ES-I3 (cell line): ENCODE data around the gene KNTC1.
"Not testable (repeated sequence)": the region's sequence is repeated elsewhere in the genome, so short reads cannot be mapped to it uniquely, and the experiment has no call there.

ENCODE experiments used
- H3K36me3 ChIP-seq: 2 replicates; pipeline ENCODE4 v1.6.1; 2013; ENCODE audit warnings: mild to moderate bottlenecking, low read length, control low read depth, moderate library complexity; ENCODE audit not compliant: insufficient read depth
- H3K4me1 ChIP-seq: 2 replicates; pipeline ENCODE4 v1.6.1; 2013; ENCODE audit warnings: mild to moderate bottlenecking, control low read depth, low read length; ENCODE audit not compliant: insufficient read depth
- H3K9ac ChIP-seq: 2 replicates; pipeline ENCODE4 v1.6.1; 2013; ENCODE audit warnings: low read depth, mild to moderate bottlenecking, low read length, moderate library complexity
- H3K9me3 ChIP-seq: 2 replicates; pipeline ENCODE4 v1.6.1; 2013; ENCODE audit warnings: mild to moderate bottlenecking, low read length, moderate library complexity; ENCODE audit not compliant: control insufficient read depth, insufficient read depth

KNTC1 gene

DNA sequence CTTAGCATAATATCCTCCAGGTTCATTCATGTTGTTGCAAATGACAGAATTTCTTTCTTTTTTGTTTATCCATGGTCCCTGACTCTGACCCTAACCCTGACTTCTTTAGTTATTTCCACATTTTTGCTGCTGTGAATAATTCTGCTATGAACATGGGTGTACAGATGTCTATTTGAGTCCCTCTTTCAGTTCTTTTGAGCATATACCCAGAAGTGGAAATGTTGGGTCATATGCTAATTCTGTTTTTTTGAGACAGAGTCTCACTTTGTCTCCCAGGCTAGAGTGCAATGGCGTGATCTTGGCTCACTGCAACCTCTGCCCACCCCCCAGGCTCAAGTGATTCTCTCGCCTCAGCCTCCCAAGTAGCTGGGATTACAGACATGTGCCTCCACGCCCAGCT is 33.1 kb downstream of the KNTC1 start:
- no peak overlapping the region for H3K9ac ChIP-seq
- peaks cover 4% of the 10 kb centered on the region; the same call in 1 of the 2 replicates for H3K36me3 ChIP-seq
- no peaks in the 10 kb centered on the region for H3K9me3 ChIP-seq
- no peaks in the 10 kb centered on the region for H3K4me1 ChIP-seq

DNA sequence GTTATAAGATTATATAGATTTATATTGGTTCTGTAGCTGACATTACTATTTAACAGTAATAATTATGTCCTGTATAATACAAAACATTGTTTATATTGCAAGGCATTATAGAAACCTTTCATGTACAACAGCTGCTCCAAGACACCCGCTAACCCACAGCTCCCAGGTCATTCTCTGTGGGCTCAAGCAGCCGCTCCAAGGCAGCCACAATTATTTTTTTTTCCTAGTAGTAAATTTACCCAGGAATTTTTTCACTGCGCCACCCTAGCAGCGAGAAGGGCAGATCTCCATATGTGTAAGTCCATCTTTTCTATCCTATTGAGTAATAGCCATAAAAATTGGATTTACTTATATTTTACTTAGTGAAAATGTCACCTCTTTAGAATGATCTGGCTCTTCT is 36.3 kb downstream of the KNTC1 start:
- peaks cover 7% of the 10 kb centered on the region for H3K36me3 ChIP-seq
- no peak overlapping the region for H3K9ac ChIP-seq
- no peaks in the 10 kb centered on the region for H3K9me3 ChIP-seq
- no peaks in the 10 kb centered on the region for H3K4me1 ChIP-seq

DNA sequence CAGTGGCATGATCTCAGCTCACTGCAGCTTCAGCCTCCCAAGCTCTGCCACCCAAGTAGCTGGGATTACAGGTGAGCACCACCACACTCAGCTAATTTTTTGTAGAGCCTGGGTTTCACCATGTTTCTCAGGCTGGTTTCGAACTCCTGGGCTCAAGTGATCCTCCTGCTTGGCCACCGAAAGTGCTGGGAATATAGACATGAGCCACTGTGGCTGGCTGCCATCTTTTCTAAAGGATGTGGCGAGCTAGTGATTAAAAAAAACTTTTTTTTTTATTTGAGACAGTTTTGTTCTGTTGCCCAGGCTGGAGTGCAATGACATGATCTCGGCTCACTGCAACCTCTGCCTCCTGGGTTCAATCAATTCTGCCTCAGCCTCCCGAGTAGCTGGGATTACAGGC is 39.8 kb downstream of the KNTC1 start:
- H3K4me1 ChIP-seq, H3K9ac ChIP-seq, H3K9me3 ChIP-seq: not testable (repeated sequence)
- peaks cover 12% of the 10 kb centered on the region for H3K36me3 ChIP-seq

DNA sequence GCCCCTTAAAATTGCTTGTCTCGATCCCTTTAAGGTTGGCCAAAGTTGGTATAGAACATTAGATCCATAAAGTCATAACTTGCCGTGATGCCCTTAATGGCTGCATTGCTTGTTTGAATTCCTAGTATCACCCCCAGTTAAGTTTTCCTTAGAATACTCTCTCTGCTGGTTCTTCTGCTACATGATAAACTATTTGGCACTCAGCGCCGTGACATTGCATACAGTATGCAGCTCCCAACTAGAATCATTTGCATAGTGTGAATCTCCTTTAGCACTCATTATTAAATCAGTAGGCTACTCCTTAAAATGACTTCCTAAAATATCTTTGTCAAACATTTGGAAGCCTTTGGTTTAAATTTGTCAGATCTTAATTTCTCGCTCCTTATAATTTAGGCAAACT is 42.2 kb downstream of the KNTC1 start:
- Histone ChIP-seq H3K9me3 (no peaks in the 10 kb centered on the region), H3K36me3 (peaks cover 19% of the 10 kb centered on the region), H3K4me1 (no peaks in the 10 kb centered on the region), H3K9ac (no peak overlapping the region)

DNA sequence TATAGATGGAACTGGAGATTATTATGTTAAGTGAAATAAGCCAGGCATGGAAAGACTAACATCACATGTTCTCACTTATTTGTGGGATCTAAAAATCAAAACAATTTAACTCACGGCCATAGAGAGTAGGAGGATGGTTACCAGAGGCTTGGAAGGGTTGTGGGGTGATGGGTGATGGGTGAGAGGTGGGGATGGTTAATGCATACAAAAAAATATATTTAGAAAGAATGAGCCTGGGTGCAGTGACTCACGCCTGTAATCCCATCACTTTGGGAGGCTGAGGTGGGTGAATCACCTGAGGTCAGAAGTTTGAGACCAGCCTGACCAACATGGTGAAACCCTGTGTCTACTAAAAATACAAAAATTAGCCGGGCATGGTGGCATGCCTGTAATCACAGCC is 43.0 kb downstream of the KNTC1 start:
- H3K9ac ChIP-seq, H3K4me1 ChIP-seq, H3K9me3 ChIP-seq: not testable (repeated sequence)
- H3K36me3 ChIP-seq = peaks cover 26% of the 10 kb centered on the region

DNA sequence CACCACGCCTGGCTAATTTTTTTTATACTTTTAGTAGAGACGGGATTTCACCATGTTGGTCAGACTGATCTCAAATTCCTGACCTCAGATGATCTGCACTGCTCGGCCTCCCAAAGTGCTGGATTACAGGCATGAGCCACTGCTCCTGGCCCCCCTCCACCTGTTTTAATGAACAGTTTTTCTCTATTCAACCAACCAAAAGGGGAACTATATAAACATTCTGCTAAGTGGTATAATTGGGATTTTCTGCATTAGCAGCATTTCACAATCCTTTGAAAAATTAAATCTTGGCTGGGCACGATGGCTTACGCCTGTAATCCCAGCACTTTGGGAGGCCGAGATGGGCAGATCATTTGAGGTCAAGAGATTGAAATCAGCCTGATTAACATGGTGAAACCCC is 44.8 kb downstream of the KNTC1 start:
- peaks cover 28% of the 10 kb centered on the region for H3K36me3 ChIP-seq

DNA sequence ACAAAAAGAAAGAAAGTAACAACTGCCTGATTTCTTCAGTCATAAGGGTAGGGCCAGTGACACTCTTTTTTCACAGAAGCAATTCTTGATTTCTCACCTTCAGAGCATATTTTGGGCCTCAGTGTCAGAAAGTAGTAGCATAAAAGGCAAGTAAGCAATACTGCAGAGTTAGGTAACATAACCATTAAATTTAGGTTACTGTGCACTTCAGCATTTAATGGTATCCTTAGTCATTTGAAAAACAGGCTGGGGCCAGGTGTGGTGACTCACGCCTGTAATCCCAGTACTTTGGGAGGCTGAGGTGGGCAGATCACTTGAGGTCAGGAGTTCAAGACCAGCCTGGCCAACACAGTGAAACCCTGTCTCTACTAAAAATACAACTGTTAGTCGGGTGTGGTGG is 56.2 kb downstream of the KNTC1 start:
- H3K9me3 ChIP-seq, H3K9ac ChIP-seq, H3K4me1 ChIP-seq: not testable (repeated sequence)
- peaks cover 30% of the 10 kb centered on the region for H3K36me3 ChIP-seq

More for the DNA sequence above, 44.8 kb downstream of the KNTC1 start:
- Histone ChIP-seq H3K4me1 (no peaks in the 10 kb centered on the region), H3K9me3 (no peaks in the 10 kb centered on the region), H3K9ac (no peak overlapping the region)

DNA sequence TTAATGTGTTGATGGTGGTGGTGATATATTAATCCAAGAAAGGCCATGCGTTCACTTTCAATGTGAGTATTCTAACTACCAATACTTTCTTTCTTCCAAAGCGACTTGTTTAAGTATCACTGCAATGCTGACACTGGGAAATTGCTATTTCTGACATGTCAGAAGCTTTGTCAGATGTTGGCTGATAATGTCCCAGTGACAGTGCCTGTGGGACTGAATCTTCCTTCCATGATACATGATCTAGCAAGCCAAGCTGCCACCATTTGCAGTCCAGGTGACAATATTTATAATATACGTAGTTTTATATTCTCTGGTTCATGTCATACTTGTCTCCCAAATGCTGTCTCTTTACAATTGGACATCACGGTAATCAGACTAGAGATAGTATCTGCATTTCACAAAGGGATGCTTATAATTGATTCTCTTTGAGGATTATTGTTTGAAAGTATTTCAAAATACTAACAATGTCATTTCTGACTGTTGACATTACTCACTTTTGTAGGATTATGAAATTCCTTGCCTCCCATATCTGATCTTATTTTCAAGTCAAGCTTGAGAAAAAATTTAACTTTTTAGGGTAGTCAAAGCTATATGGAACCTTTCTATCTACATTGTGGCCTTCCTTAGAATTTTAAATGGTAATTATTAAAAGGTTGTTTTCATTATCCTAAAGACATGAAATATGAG is 57.3 kb downstream of the KNTC1 start:
- peaks cover 30% of the 10 kb centered on the region for H3K36me3 ChIP-seq

DNA sequence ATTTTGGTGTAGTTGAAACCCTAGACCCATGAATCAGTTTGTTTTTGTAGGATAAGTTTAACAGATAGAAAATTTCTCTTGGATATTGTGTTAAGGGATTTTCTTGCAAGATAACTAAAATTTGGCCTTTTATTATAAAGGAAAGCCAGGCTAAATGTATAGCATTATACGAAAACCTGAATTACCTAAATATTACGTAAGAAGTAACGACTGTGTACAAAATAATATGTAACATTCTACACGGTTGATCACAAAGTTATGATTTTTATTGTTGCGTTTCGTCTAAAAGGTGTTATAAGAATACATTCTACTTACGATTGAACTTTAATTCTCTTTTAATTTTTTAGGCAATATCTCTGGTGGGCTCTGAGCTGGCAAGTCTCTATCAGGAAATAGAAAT is 63.9 kb downstream of the KNTC1 start:
- Histone ChIP-seq H3K9me3 (no peaks in the 10 kb centered on the region), H3K36me3 (peaks cover 11% of the 10 kb centered on the region; the same call in 1 of the 2 replicates), H3K4me1 (no peaks in the 10 kb centered on the region), H3K9ac (no peak overlapping the region)

More for the DNA sequence above, 57.3 kb downstream of the KNTC1 start:
- Histone ChIP-seq H3K9ac (no peak overlapping the region), H3K9me3 (no peaks in the 10 kb centered on the region), H3K4me1 (no peaks in the 10 kb centered on the region)

DNA sequence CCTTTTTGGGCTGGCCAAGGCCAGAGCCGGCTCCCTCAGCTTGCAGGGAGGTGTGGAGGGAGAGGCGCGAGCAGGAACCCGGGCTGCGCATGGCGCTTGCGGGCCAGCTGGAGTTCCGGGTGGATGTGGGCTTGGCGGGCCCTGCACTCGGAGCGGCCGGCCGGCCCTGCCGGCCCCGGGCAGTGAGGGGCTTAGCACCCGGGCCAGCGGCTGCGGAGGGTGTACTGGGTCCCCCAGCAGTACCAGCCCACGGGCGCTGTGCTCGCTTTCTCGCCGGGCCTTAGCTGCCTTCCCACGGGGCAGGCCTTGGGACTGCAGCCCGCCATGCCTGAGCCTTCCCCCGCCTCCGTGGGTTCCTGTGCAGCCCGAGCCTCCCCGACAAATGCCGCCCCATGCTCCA is 64.9 kb downstream of the KNTC1 start:
- not testable (repeated sequence) for H3K9ac ChIP-seq, H3K4me1 ChIP-seq, H3K9me3 ChIP-seq
- H3K36me3 ChIP-seq = peaks cover 11% of the 10 kb centered on the region; the same call in 1 of the 2 replicates

DNA sequence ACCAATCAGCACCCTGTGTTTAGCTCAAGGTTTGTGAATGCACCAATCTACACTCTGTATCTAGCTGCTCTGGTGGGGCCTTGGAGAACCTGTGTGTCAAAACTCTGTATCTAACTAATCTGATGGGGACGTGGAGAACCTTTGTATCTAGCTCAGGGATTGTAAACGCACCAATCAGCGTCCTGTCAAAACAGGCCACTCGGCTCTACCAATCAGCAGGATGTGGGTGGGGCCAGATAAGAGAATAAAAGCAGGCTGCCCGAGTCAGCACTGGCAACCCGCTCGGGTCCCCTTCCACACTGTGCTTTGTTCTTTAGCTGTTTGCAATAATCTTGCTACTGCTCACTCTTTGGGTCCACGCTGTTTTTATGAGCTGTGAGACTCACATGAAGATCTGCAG is 65.5 kb downstream of the KNTC1 start:
- not testable (repeated sequence) for H3K9ac ChIP-seq, H3K9me3 ChIP-seq, H3K4me1 ChIP-seq
- H3K36me3 ChIP-seq = peaks cover 14% of the 10 kb centered on the region

DNA sequence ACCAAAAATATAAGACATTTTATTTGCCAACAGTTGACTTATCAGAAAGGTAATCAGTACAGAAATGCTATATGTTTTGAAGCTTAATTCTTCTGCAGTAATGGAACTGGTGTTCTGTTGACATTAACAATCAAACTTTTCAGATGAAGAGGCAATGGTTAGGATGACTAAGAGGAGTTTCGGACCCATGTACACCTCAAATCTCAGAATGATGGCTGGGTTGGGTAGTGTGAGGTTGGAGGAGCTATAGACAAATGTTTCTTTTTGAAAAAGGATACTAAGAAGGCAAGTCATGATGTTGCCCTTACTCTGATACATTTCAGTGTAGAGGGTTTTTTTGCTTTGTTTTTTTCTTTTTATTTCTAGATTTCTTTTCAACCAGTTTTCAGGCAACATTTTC is 66.9 kb downstream of the KNTC1 start:
- peaks cover 13% of the 10 kb centered on the region for H3K36me3 ChIP-seq
- H3K4me1 ChIP-seq = no peaks in the 10 kb centered on the region
- H3K9me3 ChIP-seq = no peaks in the 10 kb centered on the region

DNA sequence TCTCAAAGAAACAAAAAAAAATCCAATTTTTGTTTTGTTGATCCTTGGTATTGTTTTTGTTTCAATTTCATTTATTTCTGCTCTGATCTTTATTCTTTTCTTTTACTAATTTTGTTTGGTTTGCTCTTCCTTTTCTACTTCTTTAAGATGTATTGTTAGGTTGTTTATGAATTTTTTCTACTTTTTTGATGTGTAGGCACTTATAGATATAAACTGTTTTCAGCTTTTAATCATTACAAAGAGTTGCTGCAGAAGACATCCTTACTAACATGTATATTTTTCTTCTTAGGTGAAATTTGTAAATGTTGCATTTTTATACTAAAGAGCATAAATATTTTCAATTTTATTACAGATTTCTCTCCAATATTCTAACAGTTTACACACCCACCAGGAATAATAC is 69.8 kb downstream of the KNTC1 start:
- Histone ChIP-seq H3K9ac (no peak overlapping the region), H3K4me1 (no peaks in the 10 kb centered on the region), H3K36me3 (peaks cover 9% of the 10 kb centered on the region), H3K9me3 (no peaks in the 10 kb centered on the region)

More for the DNA sequence above, 66.9 kb downstream of the KNTC1 start:
- no peak overlapping the region for H3K9ac ChIP-seq

DNA sequence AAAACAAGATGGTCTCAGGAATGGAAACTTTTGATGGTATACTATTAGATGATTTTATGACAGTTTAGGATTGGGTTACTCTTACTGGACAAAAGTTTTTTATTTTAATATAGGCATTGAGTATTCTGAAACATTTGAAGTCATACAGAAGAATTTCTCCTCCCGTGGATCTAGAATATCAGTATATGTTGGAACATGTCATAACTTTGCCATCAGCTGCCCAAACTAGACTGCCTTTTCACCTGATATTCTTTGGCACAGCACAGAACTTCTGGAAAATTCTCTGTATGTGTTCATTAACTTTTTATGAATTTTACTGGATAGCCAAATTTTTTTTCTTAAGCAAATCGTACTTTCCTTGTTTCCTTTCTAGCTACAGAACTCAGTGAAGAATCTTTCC is 75.4 kb downstream of the KNTC1 start:
- no peaks in the 10 kb centered on the region for H3K4me1 ChIP-seq
- peaks cover 8% of the 10 kb centered on the region for H3K36me3 ChIP-seq
- H3K9me3 ChIP-seq = no peaks in the 10 kb centered on the region
- no peak overlapping the region for H3K9ac ChIP-seq

DNA sequence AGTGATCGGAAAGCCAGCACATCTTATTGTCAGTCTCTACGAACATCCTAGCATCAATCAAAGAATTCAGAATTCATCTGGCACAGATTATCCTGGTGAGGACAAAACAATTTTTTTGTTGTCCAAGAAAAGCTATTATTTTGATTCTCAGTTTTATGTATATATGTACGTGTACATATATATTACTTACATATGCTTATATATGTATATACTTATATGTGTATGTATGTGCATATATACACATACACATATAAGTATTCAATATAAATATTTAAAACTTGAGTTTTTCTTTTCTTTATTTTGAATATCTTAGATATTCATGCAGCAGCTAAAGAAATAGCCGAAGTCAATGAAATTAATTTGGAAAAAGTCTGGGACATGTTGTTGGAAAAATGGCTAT is 77.9 kb downstream of the KNTC1 start:
- Histone ChIP-seq H3K36me3 (peaks cover 5% of the 10 kb centered on the region), H3K9ac (no peak overlapping the region), H3K9me3 (no peaks in the 10 kb centered on the region), H3K4me1 (no peaks in the 10 kb centered on the region)

DNA sequence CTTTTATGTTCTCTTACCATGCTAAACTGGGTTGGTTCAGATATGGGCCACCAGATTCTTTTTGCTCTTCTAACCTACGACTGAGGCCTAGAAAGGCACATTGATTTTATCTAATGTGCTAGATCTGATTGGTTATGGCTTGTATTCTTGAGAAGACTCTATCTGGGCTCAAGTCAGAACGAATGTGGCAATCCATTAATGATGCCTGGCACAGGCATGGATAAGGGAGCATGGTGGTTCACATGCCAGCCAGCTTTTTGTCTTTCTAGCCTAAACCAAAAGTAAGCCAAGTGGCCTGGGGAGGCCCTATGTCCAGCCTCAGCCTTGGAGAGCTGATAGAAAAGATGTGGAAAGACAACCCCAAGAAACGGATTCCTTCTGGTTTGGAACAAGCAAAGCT is 82.7 kb downstream of the KNTC1 start:
- no peaks in the 10 kb centered on the region for H3K4me1 ChIP-seq
- peaks cover 25% of the 10 kb centered on the region for H3K36me3 ChIP-seq
- no peak overlapping the region for H3K9ac ChIP-seq
- H3K9me3 ChIP-seq = no peaks in the 10 kb centered on the region
